NCI-H748 (cell line): ENCODE results near the gene CCL28.

Experiments used
- DNase-seq: peaks from one replicate; lab custom pipeline; 2025; ENCODE audit not compliant: unreplicated experiment; lab: John Stamatoyannopoulos, UW

CCL28 gene

DNA sequence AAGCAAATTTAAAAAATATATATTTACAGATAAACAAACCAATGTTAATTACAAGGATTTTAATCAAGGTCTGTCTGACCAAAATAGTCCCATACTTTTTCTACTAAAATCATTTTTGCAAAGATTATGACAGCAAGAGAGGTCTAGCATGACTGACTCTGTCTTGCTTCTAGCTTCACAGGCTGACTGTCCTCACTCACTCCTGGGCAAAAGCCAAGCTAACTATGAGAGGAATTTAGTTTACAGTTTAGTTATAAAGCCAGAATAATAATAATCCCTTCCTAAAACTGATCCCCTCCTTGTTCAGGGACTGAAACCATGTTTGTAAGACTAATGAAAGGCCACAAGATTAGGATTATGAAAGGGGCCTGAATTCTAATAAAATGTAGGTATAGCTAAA lies 53.5 kb downstream of the CCL28 start:
- DNase-seq: no peak

DNA sequence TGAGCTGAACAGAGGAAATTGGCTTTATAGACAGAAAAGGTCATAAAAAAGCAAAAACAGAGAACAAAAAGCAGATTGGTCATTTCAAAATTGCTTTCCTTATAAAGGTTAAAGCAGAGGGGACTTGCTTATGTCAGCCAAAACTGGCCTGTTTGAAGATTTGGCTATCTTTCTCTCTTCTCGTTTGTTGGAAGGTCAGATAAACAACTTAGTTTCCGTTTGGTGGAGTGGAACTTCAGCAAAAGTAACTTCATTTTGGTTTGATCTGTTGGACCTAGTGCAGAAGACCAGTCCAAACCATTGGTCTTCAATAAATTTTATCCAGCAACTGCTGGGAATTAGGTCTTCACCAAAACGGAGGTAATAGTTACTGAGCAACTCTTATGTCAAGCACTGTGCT lies 53.9 kb downstream of the CCL28 start:
- no peak for DNase-seq

DNA sequence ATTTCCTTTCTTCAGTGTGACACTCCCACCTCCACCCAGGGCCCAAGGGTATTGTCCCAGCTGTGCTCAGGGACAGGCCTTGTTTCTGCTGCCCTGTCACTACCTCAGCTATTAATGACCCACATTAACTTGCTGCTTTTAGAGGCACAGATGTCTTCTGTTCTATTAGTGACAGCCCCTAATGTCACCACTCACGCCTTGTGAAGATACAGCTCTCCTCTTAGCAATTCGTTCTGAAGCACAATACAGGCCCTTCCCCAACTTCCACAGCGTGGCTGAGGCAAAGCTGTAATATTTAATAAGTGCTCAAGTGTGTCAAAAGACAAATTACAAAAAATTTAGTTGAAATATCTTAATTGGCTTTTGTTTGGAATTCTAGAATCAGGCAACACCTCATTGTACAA lies 54.3 kb downstream of the CCL28 start:
- DNase-seq: no peak

DNA sequence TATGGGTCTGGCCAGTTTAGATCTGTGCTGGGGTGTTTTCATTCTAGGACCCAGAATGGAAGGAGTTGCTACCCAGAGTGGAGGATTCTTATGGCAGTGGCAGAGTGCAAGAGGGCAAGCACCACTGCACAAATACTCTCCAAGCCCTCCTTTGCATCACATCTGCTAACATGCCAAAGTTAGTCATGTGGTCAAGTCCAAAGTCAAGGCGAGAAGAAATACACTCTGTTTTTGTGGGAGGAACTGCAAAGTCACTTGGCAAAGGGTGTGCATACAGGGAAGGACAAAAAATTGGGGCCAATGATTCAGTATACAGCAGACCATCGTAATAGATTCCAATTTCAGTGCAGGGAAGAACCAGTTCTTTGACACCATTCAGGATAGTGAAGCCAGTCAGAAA lies 55.1 kb downstream of the CCL28 start:
- no peak for DNase-seq

DNA sequence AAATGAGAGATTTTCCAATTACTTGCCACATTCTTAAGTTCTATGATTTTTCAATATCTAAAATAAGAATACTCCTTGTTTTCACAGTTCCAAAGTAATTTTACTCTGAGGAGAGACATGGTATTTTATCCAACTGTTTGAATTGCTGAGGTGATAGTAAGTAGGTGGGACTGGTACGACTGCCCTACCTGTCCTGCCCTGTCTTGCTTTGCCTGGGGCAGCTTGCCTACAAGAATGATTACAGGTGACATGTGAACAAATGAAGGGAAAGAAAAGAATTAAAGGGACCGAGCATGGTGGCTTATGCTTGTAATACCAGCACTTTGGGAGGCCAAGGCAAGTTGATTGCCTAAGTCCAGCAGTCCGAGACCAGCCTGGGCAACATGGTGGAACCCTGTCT lies 57.4 kb downstream of the CCL28 start:
- no peak for DNase-seq

DNA sequence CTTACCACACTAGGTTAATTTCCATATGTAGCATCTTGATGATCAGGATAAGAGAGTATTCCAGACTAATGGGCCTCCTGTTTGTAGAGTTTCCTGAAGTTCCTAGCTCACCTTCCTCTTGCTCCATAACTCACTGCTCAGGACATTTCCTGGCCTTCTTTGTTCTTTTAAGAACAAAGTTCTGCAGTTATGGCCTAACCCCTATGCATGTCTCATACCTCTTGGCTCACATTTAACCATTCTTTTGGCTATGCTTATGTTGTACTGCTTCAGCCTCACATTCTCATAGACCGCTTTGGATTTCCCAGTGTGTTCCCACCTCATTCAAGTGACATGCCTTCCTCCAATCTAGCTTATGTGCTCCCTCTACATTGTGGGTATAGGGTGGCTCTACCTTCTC lies 58.5 kb downstream of the CCL28 start:
- no peak for DNase-seq

DNA sequence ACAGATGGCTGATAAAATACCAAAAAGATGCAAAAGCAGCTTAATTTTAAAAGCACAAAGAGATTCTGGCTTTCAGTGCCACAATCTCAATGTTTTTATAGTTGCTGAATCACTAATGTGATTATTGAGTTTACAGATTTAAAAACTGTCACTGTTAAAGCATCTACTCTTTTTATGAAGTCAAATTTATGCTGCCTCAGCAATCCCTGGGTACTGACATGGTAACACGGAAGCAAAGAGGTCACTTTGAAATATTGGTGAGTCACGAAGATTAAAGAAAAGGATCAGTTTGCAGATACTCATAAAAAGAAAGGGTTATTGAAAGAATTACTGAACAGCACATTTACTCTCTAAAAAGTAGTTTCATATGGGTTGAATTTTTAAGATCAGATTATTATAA lies 59.3 kb downstream of the CCL28 start:
- DNase-seq: no peak

DNA sequence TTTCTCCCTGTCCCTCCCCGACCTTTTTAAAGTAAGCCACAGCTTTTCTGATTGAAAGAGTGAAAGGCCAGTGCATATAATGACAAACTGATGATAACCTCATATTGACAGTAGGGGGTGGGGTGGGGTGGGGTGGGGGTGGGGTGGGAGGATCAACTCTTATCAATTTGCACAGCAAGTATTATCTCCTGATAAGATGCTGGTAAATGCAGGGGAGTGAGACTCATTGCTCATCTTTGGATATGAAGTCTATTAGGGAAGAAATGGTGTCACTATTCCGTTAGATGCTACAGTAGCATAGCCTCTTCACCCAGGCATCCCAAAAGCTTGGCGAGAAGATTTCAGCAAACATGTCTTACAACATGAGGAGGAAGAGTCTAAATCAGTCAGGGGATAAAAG lies 60.1 kb downstream of the CCL28 start:
- DNase-seq: no peak

DNA sequence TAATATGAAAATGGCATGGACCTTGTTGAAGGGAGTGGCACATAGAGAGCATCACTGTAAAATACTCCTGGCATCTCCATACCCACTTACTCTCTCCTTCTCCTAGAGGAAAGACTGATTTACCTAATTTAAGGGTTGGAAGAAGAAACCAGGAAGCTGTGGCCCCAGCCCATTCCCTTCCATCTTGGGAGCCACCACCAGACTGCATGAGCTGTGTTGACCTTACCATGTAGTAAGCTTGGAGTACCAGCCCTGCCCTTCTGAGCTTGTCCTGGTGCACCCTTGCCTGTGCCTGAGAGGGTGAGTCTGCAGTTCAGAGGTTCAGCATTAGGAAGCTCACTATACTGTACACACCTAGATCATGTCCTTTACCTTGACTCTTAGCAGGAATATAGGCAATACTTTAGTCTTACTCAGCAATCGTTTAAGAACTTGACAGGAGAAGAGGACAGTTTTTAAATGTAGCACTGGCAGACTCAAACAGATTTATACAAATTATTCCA lies 63.3 kb downstream of the CCL28 start:
- DNase-seq: no peak

DNA sequence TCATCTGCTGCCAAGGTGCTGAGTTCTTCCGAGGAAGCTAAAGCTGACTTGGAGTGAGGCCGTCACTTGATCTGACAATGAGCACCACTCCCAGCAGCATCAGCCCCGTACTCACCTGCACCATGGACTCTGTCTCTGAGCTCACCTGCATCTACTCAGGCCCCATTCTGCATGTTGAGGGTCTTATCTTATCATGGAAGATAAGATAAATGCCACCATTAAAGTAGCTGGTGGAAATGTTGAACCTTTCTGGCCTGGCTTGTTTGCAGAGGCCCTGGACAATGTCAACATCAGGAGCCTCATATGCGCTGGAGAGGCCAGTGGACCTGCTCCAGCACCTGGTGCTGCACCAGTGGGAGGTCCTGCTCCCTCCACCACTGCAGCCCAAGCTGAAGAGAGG lies 64.0 kb downstream of the CCL28 start:
- no peak for DNase-seq

DNA sequence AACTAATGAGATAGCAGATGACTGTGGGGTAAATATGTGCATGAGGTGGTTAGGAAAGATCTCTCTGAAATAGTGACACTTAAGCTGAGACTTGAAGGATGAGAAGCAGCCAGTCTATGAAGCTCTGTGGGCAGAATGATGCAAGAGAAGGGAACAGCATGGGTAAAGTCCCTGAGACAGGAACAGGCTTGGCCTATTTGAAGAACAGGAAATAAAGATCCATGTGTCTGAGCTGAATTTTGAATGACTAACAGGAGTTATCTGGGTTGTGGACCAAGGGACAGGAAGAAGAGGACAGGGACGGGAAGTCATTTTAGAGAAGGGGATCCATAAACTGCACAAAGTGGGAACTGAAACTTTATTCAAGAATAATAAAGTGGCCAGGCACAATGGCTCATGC lies 73.3 kb downstream of the CCL28 start:
- no peak for DNase-seq

DNA sequence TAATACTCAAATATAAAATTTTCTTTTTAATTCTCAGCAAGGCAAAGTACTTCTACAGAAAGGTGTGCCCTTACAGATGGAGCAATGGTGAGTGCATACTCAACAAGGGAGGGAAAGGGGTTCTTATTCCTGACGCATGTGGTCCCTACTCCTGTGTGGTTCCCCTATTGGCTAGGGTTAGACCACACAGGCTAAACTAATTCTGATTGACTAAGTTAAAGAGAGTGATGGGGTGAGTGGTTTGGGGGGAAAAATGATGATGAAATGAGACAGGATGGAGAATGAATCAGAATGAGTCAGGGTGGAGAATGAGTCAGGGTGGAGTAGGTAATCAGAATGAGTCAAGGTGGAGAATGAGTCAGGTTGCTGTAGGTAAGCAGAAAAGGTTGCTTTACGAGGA lies 76.0 kb downstream of the CCL28 start:
- no peak for DNase-seq

DNA sequence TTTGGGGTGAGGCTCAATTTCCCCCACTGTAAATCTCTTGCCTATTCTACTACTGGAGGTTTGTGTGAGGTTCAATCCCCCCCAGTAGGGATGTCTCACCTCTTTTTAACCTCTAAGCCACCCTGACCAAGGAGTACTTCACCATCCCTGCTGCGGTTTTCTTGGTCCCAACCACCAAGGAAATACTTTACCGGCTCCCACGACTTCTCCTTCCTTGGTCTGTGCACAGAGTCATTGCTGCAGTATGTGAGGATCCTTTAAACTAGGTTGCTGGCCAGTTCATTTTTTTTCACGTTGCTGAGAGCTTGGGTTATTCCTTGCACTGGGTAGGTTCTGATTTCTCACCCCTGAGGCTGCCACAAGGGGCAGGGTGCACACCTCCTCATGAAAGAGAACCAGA lies 76.5 kb downstream of the CCL28 start:
- DNase-seq: no peak

DNA sequence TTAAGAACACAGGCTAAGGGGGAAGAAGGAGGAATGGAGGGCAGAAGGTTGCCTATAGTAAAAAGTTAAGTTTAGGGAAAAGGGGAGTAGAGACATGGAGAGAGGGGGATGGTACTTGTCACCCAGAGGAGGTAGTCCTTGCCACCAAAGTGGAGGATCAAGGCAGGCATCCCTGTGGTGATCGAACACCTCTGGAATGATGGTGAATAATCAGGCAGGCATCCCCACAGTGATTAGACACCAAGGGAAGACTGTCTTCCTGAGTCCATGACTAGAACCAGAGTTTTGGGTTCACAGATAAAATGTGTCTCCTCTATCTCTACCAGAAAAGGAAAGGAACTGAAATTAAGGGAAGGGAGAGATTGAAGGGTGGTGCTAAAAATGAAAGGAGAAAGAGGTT lies 79.8 kb downstream of the CCL28 start:
- no peak for DNase-seq
